A673 (cell line): ENCODE measurements around the gene SLC6A9. TPM values are rescaled to one million over a fixed set of nuclear protein-coding genes. Genes with fewer than 3 reads are reported as not detected.
A peak's percentile ranks its signal among the peaks of the same experiment; 100 is the strongest.

ENCODE experiments used
- BruUV-seq: library from RNA; stranded (reverse); fragments of 400-500 nt; replicated peaks from 2 replicates; lab custom pipeline; 2021; lab: Mats Ljungman, UMichigan
- CTCF ChIA-PET: fragments of 300-600 bp; sonication (Branson Sonifier 250); formaldehyde crosslinking; loops from one replicate; lab custom pipeline; 2022; ENCODE audit warnings: antibody characterized with exemption; lab: Charles Lee
- POLR2A ChIA-PET: fragments of 300-600 bp; sonication (Branson Sonifier 250); formaldehyde crosslinking; loops from one replicate; lab custom pipeline; 2022; ENCODE audit warnings: antibody characterized with exemption; ENCODE audit not compliant: low non-redundant PET; lab: Charles Lee
- DNase-seq: peaks from one replicate; pipeline ENCODE4 v3.0.0-alpha.2; 2015; ENCODE audit warnings: low spot score
- H3K27ac ChIP-seq: fragments of 200-600 bp; sonication (generic); 2 replicates; pipeline ENCODE4 v1.5.1; 2016; ENCODE audit warnings: mixed run types, low read depth, mild to moderate bottlenecking, mixed read lengths, antibody characterized with exemption, low read length; ENCODE audit not compliant: poor library complexity, severe bottlenecking
- H3K27me3 ChIP-seq: fragments of 200-600 bp; sonication (generic); replicated peaks from 2 replicates; pipeline ENCODE4 v1.6.1; 2017; ENCODE audit warnings: mixed run types, low read depth, mild to moderate bottlenecking, mixed read lengths, antibody characterized with exemption, low read length; ENCODE audit not compliant: insufficient read depth, poor library complexity
- H3K36me3 ChIP-seq: fragments of 200-600 bp; sonication (generic); 2 replicates; pipeline ENCODE4 v1.6.1; 2016; ENCODE audit warnings: mixed run types, mild to moderate bottlenecking, mixed read lengths, antibody characterized with exemption, low read length; ENCODE audit not compliant: insufficient read depth, poor library complexity, severe bottlenecking
- H3K4me1 ChIP-seq: fragments of 200-600 bp; sonication (generic); 2 replicates; pipeline ENCODE4 v1.6.1; 2017; ENCODE audit warnings: mixed run types, mild to moderate bottlenecking, mixed read lengths, antibody characterized with exemption, low read length; ENCODE audit not compliant: insufficient read depth, poor library complexity, severe bottlenecking
- H3K4me3 ChIP-seq: fragments of 200-600 bp; sonication (generic); 2 replicates; pipeline ENCODE4 v1.5.1; 2016; ENCODE audit warnings: low read depth, mixed run types, mild to moderate bottlenecking, mixed read lengths, low read length; ENCODE audit not compliant: poor library complexity, severe bottlenecking
- H3K9me3 ChIP-seq: fragments of 200-600 bp; sonication (generic); 2 replicates; pipeline ENCODE4 v1.6.1; 2016; ENCODE audit warnings: mixed run types, low read depth, mild to moderate bottlenecking, mixed read lengths, antibody characterized with exemption, low read length; ENCODE audit not compliant: poor library complexity, severe bottlenecking
- EZH2 ChIP-seq: fragments of 200-600 bp; sonication (generic); IDR thresholded peaks from 2 replicates; pipeline ENCODE4 v1.6.1; 2017; ENCODE audit warnings: borderline replicate concordance, low read depth, mild to moderate bottlenecking, mixed read lengths, antibody characterized with exemption, low read length; ENCODE audit not compliant: poor library complexity, severe bottlenecking
- intact Hi-C: fragments of 100-400 bp; cut with micrococcal nuclease; formaldehyde crosslinking; loops from one replicate; pipeline ENCODE4 v1.10.0; 2022; ENCODE audit not compliant: unreplicated experiment
- total RNA-seq: library from RNA; stranded (reverse); gene quantifications from 2 replicates; pipeline ENCODE4 v1.2.3, GENCODE V29; 2021
- TF ChIP-seq, protein P1 (sequence below): fragments of 300-800, 200-600 bp; sonication (generic); conservative IDR thresholded peaks from 2 replicates; pipeline ENCODE4 v1.5.1; 2017; ENCODE audit warnings: low read depth, mild to moderate bottlenecking, antibody characterized with exemption, low read length, moderate library complexity, mixed read lengths

Gene SLC6A9
- total RNA-seq, 1 experiment from 2014 or later: 31.4 TPM

DNA sequence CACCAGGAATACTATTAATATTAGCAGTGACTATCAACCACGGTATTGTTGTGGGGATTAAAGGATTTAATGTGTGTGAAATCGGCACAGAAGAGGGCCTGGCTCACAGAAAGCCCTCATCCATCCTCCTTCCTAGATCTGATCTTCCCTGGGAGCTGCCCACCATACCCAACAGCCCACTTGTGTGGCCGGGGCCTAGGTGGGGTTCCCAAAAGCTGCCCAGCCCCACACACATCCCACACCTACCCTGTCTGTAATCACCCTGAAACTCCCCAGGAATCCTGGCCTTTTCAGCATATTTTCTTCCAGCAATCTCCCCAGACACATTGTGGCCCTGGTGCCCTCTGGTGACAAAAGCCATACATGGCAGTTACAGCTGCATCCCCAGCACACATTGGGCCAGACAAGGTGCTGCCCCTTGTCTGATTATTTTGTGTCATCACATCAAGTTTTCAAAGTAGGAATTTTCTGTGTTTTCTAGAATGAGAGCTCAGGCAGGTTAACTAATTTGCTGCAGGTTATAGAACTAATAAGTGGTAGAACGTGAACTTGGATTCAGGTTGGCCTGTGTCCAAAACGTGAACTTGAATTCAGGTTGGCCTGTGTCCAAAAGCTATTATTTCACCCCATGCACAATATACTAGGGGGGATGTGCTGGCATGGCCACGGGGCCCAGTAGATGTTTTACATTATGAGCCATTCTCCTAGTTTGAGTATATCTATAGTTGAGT lies 5.3 kb upstream of the SLC6A9 start:
- Histone ChIP-seq H3K4me3 (no peak overlapping the region), H3K36me3 (no peaks in the 10 kb centered on the region), H3K27ac (peak overlapping the region; percentile 28), H3K9me3 (no peaks in the 10 kb centered on the region), H3K27me3 (no peaks in the 10 kb centered on the region), H3K4me1 (peaks cover 26% of the 10 kb centered on the region)
- no peak for TF ChIP-seq EZH2
- TF ChIP-seq, protein P1, sequence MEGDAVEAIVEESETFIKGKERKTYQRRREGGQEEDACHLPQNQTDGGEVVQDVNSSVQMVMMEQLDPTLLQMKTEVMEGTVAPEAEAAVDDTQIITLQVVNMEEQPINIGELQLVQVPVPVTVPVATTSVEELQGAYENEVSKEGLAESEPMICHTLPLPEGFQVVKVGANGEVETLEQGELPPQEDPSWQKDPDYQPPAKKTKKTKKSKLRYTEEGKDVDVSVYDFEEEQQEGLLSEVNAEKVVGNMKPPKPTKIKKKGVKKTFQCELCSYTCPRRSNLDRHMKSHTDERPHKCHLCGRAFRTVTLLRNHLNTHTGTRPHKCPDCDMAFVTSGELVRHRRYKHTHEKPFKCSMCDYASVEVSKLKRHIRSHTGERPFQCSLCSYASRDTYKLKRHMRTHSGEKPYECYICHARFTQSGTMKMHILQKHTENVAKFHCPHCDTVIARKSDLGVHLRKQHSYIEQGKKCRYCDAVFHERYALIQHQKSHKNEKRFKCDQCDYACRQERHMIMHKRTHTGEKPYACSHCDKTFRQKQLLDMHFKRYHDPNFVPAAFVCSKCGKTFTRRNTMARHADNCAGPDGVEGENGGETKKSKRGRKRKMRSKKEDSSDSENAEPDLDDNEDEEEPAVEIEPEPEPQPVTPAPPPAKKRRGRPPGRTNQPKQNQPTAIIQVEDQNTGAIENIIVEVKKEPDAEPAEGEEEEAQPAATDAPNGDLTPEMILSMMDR: peak; percentile 93
- intact Hi-C loops: loop anchor here (1.0 to 5.0 kb wide), 2 partner anchors 31 to 274 kb away; no protein-coding TSS in a partner anchor
- BruUV-seq: no TSS peak
- ChIA-PET POLR2A (no interaction called here), CTCF (interaction anchor here (0.6 to 2.3 kb wide), 5 partner anchors 12 to 273 kb away, joined by 3 to 14 read pairs (median 9); no protein-coding TSS in a partner anchor)
- peak; percentile 87 for DNase-seq

- no peaks in the 10 kb centered on the region for H3K36me3 ChIP-seq
- TF ChIP-seq EZH2: no peak
- TF ChIP-seq, protein P1: 0 out of 2 replicates have a peak, but pooled peaks have one; percentile 7
- no peak overlapping the region for H3K4me3 ChIP-seq
- H3K27me3 ChIP-seq: no peaks in the 10 kb centered on the region
- H3K27ac ChIP-seq: peak overlapping the region; percentile 28
- no TSS peak for BruUV-seq
- H3K9me3 ChIP-seq: no peaks in the 10 kb centered on the region
- POLR2A ChIA-PET: no interaction called here
- no peak for DNase-seq
- CTCF ChIA-PET: interaction anchor here (1.0 to 2.3 kb wide), 4 partner anchors 12 to 272 kb away, joined by 3 to 14 read pairs (median 10); no protein-coding TSS in a partner anchor
- intact Hi-C loops: loop anchor here (1.0 to 5.0 kb wide), 2 partner anchors 31 to 274 kb away; no protein-coding TSS in a partner anchor
- peaks cover 27% of the 10 kb centered on the region for H3K4me1 ChIP-seq
These were observed 4.6 kb upstream of the SLC6A9 start for GRCh38 chr1:44035726-44036408.

DNA sequence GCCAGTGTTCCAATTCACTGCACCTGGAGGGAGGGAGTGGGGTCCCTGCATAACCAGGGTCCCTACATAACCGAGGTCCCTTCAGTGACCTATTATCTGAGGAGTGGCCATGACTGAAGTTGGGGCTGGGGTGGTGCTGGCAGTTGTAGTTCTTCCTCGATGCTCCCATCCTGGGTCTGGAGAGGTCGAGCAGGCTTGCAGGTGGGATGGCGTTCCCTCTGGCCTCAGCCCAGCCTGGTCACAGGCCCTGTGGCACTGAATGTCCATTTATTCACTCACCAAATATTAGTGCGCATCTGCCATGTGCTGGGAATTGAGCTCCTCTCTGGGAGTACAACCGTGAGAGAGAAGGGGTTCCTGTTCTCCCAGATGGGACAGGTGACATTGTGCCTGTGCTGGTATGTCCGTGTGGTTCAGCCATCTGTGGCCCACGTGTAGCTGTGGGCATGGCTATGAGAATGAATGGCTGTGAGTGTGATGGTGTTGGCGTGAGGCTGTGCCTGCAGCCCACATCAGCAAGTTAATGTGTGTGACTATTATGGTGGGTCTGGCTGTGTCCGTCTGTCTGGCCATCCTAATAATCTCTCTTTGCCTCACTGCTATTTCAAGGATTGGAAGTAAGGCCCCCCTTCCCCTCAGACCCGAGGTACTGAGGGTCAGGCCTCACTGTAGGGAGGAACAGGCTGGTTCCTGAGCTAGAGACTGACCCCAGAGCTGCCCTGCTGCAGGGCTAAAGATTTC lies 3.9 kb upstream of the SLC6A9 start:
- CTCF ChIA-PET: interaction anchor here (1.8 to 2.3 kb wide), 2 partner anchors 13 to 271 kb away, joined by 11 to 14 read pairs; no protein-coding TSS in a partner anchor
- Histone ChIP-seq H3K36me3 (no peaks in the 10 kb centered on the region), H3K27ac (no peak overlapping the region), H3K9me3 (no peaks in the 10 kb centered on the region), H3K27me3 (no peaks in the 10 kb centered on the region), H3K4me1 (peaks cover 27% of the 10 kb centered on the region), H3K4me3 (no peak overlapping the region)
- POLR2A ChIA-PET: interaction anchor here (0.6 kb wide), 2 partner anchors 202 to 493 kb away, joined by 3 to 8 read pairs; no protein-coding TSS in a partner anchor
- intact Hi-C loops: loop anchor here (5.0 kb wide), 1 partner anchor 273 kb away; no protein-coding TSS in a partner anchor
- no TSS peak for BruUV-seq
- no peak for DNase-seq
- TF ChIP-seq EZH2: no peak
- TF ChIP-seq, protein P1: no peak
